KG1 (cell line): Measurements from ENCODE around the gene MEIS3.

Source experiments
- DNase-seq: peaks from one replicate; lab custom pipeline; 2025; lab: John Stamatoyannopoulos, UW

MEIS3 gene

GRCh38 chr19:47357788-47358680, 61.3 kb downstream of the MEIS3 start:
- DNase-seq = no peak

GRCh38 chr19:47356900-47357299, 62.4 kb downstream of the MEIS3 start:
- DNase-seq = no peak

GRCh38 chr19:47353307-47353712, 66.0 kb downstream of the MEIS3 start:
- DNase-seq = no peak
